BLaER1 treated with 17β-estradiol and CSF1 and Interleukin-3, amounts not matched to agents 10 nM and 100 nM (cell line): ENCODE measurements around the gene CAMLG.
"Not testable (repeated sequence)": the region's sequence is repeated elsewhere in the genome, so short reads cannot be mapped to it uniquely, and the experiment has no call there.

Source experiments
- H3K27ac ChIP-seq, 11 experiments: shearing (Covaris generic); formaldehyde crosslinking; 2 replicates each; pipeline ENCODE4 v1.8.1; 2022
- H3K27me3 ChIP-seq, 11 experiments: shearing (Covaris generic); formaldehyde crosslinking; 2 replicates each; pipeline ENCODE4 v1.8.1; 2022
- H3K36me3 ChIP-seq, 11 experiments: shearing (Covaris generic); formaldehyde crosslinking; 2 replicates each; pipeline ENCODE4 v1.8.1; 2022
- H3K4me1 ChIP-seq, 10 experiments: shearing (Covaris generic); formaldehyde crosslinking; 2 replicates each; pipeline ENCODE4 v1.8.1; 2022
- H3K4me2 ChIP-seq, 11 experiments: shearing (Covaris generic); formaldehyde crosslinking; 2 replicates each; pipeline ENCODE4 v1.8.1; 2022
- H3K4me3 ChIP-seq, 10 experiments: shearing (Covaris generic); formaldehyde crosslinking; 2 replicates each; pipeline ENCODE4 v1.8.1; 2022
- H3K9ac ChIP-seq, 11 experiments: shearing (Covaris generic); formaldehyde crosslinking; 2 replicates each; pipeline ENCODE4 v1.8.1; 2022
- H3K9me3 ChIP-seq, 11 experiments: shearing (Covaris generic); formaldehyde crosslinking; replicated peaks in 1 of 11; 2 replicates each; pipeline ENCODE4 v1.8.1; 2022
- H4K20me1 ChIP-seq, 11 experiments: shearing (Covaris generic); formaldehyde crosslinking; 2 replicates each; pipeline ENCODE4 v1.8.1; 2022
- Cebpa-rat ChIP-seq, 11 experiments: shearing (Covaris generic); IDR thresholded peaks; 2 replicates each; pipeline ENCODE4 v1.8.1; 2022

The CAMLG gene

GRCh38 chr5:134767528-134768291, 29.4 kb downstream of the CAMLG start:
- peaks cover 0 to 14% (median 0%) of the 10 kb centered on the region in 10 experiments; a peak in 4 of 20 replicates for H3K4me1 ChIP-seq
- not testable (repeated sequence) for H3K4me2 ChIP-seq, H3K27ac ChIP-seq, H3K4me3 ChIP-seq, H3K9ac ChIP-seq, H3K9me3 ChIP-seq, H3K27me3 ChIP-seq
- 0 out of 22 replicates have a peak, but pooled peaks of 1 of the 11 experiments have one; percentile 16 for TF ChIP-seq Cebpa-rat (IDR thresholded peaks at IDR 0.05)
- peaks cover 0 to 56% (median 33%) of the 10 kb centered on the region in 11 experiments; a peak in 19 of 22 replicates for H4K20me1 ChIP-seq
- H3K36me3 ChIP-seq = peaks cover 90 to 100% (median 99%) of the 10 kb centered on the region in 11 experiments

DNA sequence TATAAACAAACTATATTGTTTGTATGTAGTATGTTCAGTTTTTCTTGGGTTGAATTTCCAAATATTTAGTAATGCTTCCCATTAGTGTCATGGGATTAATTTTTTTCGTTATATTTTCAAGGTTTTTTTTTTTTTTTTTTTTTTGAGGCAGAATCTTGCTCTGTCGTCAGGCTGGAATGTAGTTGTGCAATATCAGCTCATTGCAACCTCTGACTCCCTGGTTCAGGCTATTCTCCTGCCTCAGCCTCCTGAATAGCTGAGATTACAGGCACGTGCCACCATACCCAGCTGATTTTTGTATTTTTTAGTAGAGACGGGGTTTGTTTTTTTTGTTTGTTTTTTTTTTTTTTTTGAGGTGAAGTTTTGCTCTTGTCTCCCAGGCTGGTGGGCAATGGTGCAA, 30.9 kb downstream of the CAMLG start:
- Histone ChIP-seq H3K4me2 (no peak overlapping the region), H3K9me3 (no peaks in the 10 kb centered on the region), H3K4me1 (peaks cover 0 to 10% (median 0%) of the 10 kb centered on the region in 10 experiments; a peak in 3 of 20 replicates), H3K9ac (no peak overlapping the region), H4K20me1 (peaks cover 0 to 44% (median 20%) of the 10 kb centered on the region in 11 experiments; a peak in 15 of 22 replicates), H3K27me3 (no peaks in the 10 kb centered on the region), H3K27ac (no peak overlapping the region), H3K36me3 (peaks cover 99 to 100% (median 100%) of the 10 kb centered on the region in 11 experiments), H3K4me3 (no peak overlapping the region)
- TF ChIP-seq Cebpa-rat (IDR thresholded peaks at IDR 0.05) = 0 out of 22 replicates have a peak, but pooled peaks of 3 of the 11 experiments have one; percentile 9 to 20 (median 12)

DNA sequence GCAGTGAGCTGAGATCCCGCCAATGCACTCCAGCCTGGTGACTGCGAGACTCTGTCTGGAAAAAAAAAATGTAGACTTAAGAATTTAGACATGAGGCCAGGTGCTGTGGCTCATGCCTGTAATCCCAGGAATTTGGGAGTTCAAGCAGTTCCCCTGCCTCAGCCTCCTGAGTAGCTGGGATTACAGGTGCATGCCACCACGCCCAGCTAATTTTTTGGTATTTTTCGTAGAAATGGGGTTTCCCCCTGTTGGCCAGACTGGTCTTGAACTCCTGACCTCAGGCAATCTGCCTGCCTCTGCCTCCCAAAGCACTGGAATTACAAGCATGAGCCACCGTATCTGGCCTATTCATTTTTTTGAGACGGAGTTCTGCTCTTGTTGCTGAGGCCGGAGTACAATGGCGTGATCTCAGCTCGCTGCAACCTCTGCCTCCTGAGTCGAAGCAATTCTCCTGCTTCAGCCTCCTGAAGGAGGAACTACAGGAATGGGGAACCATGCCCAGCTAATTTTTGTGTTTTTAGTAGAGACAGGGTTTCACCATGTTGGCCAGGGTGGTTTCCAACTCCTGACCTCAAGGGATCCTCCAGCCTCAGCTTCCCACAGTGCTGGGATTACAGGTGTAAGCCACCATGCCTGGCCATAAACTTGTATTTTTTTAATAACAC, 34.2 kb downstream of the CAMLG start:
- peaks cover 0 to 26% (median 12%) of the 10 kb centered on the region in 11 experiments; a peak in 10 of 22 replicates for H4K20me1 ChIP-seq
- no peak for TF ChIP-seq Cebpa-rat (IDR thresholded peaks at IDR 0.05)
- no peak overlapping the region for H3K27ac ChIP-seq
- peaks cover 0 to 16% (median 7%) of the 10 kb centered on the region in 10 experiments; a peak in 9 of 20 replicates for H3K4me1 ChIP-seq
- no peaks in the 10 kb centered on the region for H3K27me3 ChIP-seq
- no peak overlapping the region for H3K9ac ChIP-seq
- no peaks in the 10 kb centered on the region for H3K9me3 ChIP-seq
- peaks cover 92 to 100% (median 100%) of the 10 kb centered on the region in 11 experiments for H3K36me3 ChIP-seq
- H3K4me3 ChIP-seq = no peak overlapping the region
- peak overlapping the region in 1 of 11 experiments; percentile 15; a peak in 1 of 22 replicates for H3K4me2 ChIP-seq

GRCh38 chr5:134777366-134777765, 39.0 kb downstream of the CAMLG start:
- peaks cover 90 to 100% (median 100%) of the 10 kb centered on the region in 11 experiments for H3K36me3 ChIP-seq
- peaks cover 0 to 13% (median 6%) of the 10 kb centered on the region in 11 experiments; a peak in 10 of 22 replicates for H4K20me1 ChIP-seq
- H3K27ac ChIP-seq = peak overlapping the region in 1 of 11 experiments; percentile 1; a peak in 1 of 22 replicates
- H3K4me3 ChIP-seq = no peak overlapping the region
- peaks cover 0 to 17% (median 14%) of the 10 kb centered on the region in 10 experiments; a peak in 9 of 20 replicates for H3K4me1 ChIP-seq
- H3K27me3 ChIP-seq = no peaks in the 10 kb centered on the region
- H3K9ac ChIP-seq = no peak overlapping the region
- peak overlapping the region in 1 of 11 experiments; percentile 13; a peak in 1 of 22 replicates for H3K4me2 ChIP-seq
- H3K9me3 ChIP-seq = no peaks in the 10 kb centered on the region
- TF ChIP-seq Cebpa-rat (IDR thresholded peaks at IDR 0.05) = no peak

GRCh38 chr5:134784241-134784920, 46.0 kb downstream of the CAMLG start:
- H3K27me3 ChIP-seq = no peaks in the 10 kb centered on the region
- H3K27ac ChIP-seq = no peak overlapping the region
- peaks cover 97 to 100% (median 100%) of the 10 kb centered on the region in 11 experiments for H3K36me3 ChIP-seq
- no peak overlapping the region for H3K4me3 ChIP-seq
- no peak for TF ChIP-seq Cebpa-rat (IDR thresholded peaks at IDR 0.05)
- no peaks in the 10 kb centered on the region for H3K9me3 ChIP-seq
- no peak overlapping the region for H3K4me2 ChIP-seq
- H4K20me1 ChIP-seq = peaks cover 0 to 3% (median 0%) of the 10 kb centered on the region in 11 experiments; a peak in 3 of 22 replicates
- H3K9ac ChIP-seq = no peak overlapping the region
- H3K4me1 ChIP-seq = no peaks in the 10 kb centered on the region

DNA sequence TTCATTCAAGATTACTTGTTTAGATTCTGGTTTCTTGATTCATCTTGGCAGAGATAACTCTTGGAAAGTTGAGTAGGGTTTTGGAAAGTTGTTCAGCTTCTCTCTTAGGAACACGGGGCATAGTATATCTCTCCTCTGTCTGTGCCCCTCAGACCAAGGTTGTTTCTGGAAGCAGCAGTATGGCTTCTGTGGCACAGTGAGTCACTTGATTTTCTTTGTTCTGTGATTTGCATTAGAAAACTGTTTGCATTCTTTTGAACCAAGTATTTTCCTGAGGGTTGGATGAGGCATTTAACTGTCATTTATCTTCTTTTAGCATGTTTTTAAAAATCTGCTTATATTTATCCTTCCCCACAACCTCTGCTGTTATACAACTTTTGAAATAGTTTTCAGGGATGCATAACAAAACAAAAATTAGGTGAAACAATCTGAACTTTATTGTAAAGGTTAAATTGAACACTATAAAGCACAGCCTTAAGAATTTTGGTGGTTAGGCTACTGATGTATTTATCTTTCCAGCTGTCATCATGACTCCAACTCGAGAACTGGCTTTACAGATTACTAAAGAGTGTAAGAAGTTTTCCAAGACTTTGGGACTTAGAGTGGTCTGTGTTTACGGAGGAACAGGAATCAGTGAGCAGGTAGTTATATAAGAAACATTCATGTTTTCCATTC, 46.7 kb downstream of the CAMLG start:
- peaks cover 0 to 3% (median 0%) of the 10 kb centered on the region in 11 experiments; a peak in 2 of 22 replicates for H4K20me1 ChIP-seq
- H3K9me3 ChIP-seq = no peaks in the 10 kb centered on the region
- H3K4me1 ChIP-seq = no peaks in the 10 kb centered on the region
- no peak overlapping the region for H3K4me3 ChIP-seq
- no peak overlapping the region for H3K27ac ChIP-seq
- no peak overlapping the region for H3K9ac ChIP-seq
- H3K27me3 ChIP-seq = no peaks in the 10 kb centered on the region
- peaks cover 97 to 100% (median 100%) of the 10 kb centered on the region in 11 experiments for H3K36me3 ChIP-seq
- H3K4me2 ChIP-seq = no peak overlapping the region
- TF ChIP-seq Cebpa-rat (IDR thresholded peaks at IDR 0.05) = no peak

DNA sequence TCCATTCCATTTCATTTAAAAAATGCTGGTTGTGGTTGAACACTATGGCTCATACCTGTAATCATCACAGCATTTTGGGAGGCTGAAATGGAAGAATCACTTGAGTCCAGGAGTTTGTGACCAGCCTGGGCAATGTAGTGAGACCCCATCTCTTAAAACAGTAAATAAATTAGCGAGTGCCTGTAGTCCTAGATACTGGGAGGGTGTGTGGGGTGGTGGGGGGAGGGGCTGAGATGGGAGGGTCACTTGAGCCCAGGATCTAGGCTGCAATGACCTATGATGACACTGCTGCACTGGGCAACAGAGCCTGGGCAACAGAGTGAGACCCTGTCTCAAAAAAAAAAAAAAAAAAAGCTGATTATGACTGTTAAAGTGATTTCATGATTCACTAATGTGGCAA, 49.3 kb downstream of the CAMLG start:
- H3K4me2 ChIP-seq = no peak overlapping the region
- H3K36me3 ChIP-seq = peaks cover 97 to 100% (median 100%) of the 10 kb centered on the region in 11 experiments
- H4K20me1 ChIP-seq = peaks cover 0 to 3% (median 0%) of the 10 kb centered on the region in 11 experiments; a peak in 2 of 22 replicates
- no peak overlapping the region for H3K9ac ChIP-seq
- no peak for TF ChIP-seq Cebpa-rat (IDR thresholded peaks at IDR 0.05)
- H3K9me3 ChIP-seq = no peaks in the 10 kb centered on the region
- H3K27me3 ChIP-seq = no peaks in the 10 kb centered on the region
- H3K27ac ChIP-seq = no peak overlapping the region
- no peaks in the 10 kb centered on the region for H3K4me1 ChIP-seq
- no peak overlapping the region for H3K4me3 ChIP-seq

- Histone ChIP-seq H3K36me3 (peaks cover 98 to 100% (median 100%) of the 10 kb centered on the region in 11 experiments), H3K27me3 (no peaks in the 10 kb centered on the region), H3K9ac (no peak overlapping the region), H3K4me3 (no peak overlapping the region), H3K4me1 (no peaks in the 10 kb centered on the region), H3K4me2 (no peak overlapping the region), H3K27ac (no peak overlapping the region), H3K9me3 (no peaks in the 10 kb centered on the region), H4K20me1 (peaks cover 0 to 6% (median 0%) of the 10 kb centered on the region in 11 experiments; a peak in 2 of 22 replicates)
- TF ChIP-seq Cebpa-rat (IDR thresholded peaks at IDR 0.05) = no peak
Measured at GRCh38 chr5:134791580-134791979, 53.2 kb downstream of the CAMLG start.
